GM18502 (cell line): ENCODE data around the gene UXT.
A peak's percentile ranks its signal among the peaks of the same experiment; 100 is the strongest.
"Not testable (repeated sequence)": the region's sequence is repeated elsewhere in the genome, so short reads cannot be mapped to it uniquely, and the experiment has no call there.

Experiments used
- ATAC-seq: cut with Tn5 transposase; IDR thresholded peaks from one replicate; pipeline ENCODE4 v1.9.1; 2021; ENCODE audit warnings: mild to moderate bottlenecking; ENCODE audit not compliant: unreplicated experiment, poor library complexity

Gene UXT

DNA sequence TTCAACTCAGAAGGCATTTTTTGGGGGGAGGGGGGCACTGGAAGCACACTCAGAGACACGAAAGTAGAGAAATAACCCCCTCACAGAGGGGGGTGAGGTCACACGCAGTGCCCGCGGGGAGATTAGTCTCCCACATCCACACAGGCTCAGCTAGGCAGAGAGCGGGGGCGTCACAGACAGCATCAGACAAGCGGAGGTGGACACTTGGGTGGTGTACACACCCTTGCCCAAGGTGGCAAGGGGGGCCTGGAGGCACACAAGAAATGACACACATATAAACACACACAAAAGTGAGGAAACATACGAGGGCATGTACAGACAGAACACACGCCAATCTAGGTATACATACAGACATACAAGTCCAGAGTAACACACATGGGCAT is 38.7 kb downstream of the UXT start:
- ATAC-seq = no peak

DNA sequence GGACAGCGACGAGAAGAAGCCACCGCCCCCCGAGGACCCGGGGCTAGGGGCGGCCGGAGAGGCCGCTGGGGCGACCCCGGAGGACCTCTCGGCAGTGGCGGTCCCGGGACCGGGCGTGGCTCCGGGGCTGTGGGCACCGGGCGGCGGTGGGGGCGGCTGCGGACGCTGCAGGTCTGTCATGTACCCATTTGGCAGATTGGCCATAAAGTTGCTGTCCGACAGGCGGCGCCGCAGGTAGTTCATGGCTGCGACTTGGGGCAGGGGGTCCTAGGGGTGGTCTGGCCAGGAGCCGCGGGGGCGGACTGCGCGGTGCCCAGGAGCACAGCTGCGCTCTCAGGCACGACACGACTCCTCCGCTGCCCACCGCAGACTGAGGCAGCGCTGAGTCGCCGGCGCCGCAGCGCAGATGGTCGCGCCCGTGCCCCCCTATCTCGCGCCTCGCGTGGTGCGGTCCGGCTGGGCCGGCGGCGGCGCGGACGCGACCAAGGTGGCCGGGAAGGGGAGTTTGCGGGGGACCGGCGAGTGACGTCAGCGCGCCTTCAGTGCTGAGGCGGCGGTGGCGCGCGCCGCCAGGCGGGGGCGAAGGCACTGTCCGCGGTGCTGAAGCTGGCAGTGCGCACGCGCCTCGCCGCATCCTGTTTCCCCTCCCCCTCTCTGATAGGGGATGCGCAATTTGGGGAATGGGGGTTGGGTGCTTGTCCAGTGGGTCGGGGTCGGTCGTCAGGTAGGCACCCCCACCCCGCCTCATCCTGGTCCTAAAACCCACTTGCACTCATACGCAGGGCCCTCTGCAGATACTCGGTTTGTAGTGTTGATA is 39.3 kb downstream of the UXT start, which contains the start of gene SYN1:
SYN1 (minus strand) TSS at position 372 of the 817 bp plus-strand sequence; CDS start at position 243, 129 bp downstream.
- ATAC-seq = peak; percentile 68

- ATAC-seq = no peak
These were observed 40.0 kb downstream of the UXT start for GRCh38 chrX:47618923-47619485.

GRCh38 chrX:47614618-47615017 is 44.4 kb downstream of the UXT start:
- ATAC-seq = no peak

DNA sequence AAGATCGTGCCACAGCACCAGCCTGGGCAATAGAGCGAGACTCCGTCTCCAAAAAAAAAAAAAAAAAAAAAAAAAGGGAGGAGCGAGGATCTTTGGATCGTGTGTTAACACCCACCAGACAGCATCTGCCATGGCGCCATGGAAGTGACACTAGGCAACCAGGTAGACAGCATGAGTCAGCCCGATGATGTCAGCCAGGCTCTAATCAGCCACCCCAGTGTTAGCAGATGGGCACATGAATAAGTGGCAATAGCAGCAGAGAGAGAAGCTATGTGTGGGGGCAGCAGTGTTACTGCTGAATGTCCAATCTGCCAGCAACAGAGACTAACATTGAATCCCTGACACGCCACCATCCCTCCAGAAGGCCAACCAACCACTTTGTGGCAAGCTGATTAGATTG is 45.9 kb downstream of the UXT start:
- ATAC-seq = no peak

DNA sequence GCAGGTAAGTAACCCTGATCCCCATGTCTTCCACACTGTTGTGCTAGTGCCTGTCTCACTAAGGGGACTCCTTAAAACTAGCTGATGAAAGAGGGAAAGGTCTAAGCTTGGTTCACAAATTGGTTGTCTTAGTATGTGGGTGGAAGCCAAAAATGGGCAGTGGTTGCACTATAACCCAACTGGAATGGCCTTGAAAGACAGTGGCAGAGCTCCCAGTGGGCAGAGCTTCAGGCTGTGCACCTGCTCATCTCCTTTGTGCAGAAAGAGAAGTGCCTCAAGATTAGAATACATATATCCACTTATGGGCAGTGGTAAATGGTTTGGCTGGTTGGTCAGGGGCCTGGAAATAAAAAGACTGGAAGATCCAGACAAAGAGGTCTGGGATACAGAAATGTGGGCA is 46.6 kb downstream of the UXT start:
- ATAC-seq = no peak

- no peak for ATAC-seq
These were observed 47.1 kb downstream of the UXT start for GRCh38 chrX:47611926-47612325.

DNA sequence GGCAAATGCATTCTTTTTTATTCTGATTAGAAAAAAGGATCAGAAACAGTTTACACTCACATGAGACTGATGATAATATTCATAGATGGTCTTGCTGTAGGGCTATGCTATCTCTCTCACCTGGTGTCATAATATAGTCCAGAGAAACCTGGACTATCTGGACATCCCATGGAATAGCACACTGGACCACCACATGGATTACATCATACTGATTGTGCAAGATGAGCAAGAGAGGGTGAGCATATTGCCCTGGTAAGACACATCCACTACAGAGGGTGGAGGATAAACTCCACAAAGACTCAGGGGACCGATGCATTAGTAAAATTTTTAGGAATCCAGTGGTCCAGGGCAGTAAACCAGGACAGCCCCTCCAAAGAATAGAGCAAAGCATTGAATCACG is 47.5 kb downstream of the UXT start:
- ATAC-seq = no peak

GRCh38 chrX:47610511-47610910 is 48.5 kb downstream of the UXT start:
- ATAC-seq = no peak

DNA sequence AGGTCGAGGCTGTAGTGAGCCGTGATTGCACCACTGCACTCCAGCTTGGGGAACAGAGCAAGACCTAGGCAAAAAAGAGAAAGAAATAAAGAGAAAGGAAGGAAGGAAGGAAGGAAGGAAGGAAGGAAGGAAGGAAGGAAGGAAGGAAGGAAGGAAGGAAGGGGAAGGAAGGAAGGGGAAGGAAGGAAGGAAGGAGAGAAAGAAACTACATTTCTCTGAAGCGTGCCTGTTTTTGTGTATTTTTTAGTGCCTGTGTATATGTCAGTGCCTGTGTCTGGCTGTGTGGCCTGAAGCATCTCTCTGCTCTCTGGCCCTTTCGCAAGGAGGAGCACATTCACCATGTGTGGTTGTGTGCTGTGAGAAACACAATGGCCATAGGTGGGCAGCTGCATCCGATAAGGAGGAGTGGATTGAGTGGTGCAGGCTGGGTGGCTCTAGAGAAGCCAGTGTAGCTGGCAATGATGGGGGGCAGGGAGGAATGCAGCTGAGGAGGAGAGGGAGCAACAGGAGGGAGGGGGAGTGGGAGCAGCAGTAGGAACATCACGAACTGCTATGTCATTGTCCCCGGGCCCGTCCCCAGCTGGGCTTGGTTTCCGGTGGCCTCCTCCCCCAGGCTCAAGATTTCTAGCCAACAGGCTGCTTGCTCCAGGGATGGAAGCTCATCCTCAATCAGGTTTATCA is 50.7 kb downstream of the UXT start:
- no peak for ATAC-seq

DNA sequence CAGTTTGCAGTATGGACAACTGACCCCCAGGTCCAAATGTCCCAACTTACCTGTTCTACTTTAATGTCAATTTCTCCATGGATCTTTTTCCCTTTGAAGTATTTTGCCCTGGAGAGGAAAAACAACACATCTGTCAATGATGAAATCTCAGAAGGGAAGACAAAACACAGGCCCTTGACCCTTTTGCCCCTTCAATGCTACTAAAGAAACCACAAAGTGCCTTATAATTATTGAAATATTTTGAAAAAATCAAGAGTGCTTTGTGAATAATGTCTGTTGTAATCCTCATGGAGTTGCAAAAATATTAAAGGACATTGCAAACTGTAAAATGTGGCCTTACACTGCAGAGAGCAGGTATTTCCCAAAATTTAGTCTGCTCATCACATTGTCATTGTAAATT is 51.9 kb downstream of the UXT start:
- no peak for ATAC-seq

DNA sequence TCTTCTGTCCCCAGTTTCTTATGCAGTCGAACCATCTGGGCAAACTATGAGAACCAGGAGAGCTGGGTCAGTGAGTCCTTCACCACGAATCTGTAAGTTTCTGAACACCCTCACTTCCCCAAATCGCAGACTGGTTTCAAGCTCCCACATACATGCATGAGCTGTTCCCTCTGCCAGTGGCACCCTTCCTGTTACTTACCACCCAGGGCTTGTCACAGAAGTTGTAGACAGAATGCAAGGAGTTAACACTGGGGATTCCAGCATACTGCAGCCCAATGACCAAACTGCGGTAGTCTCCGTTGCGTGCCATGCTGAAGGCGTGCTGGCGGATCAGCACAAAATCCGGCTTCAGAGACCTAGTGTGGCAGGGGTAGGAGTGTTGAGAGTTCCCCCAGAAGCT is 54.0 kb downstream of the UXT start:
- ATAC-seq = no peak

GRCh38 chrX:47603125-47603524 is 55.9 kb downstream of the UXT start:
- ATAC-seq = not testable (repeated sequence)
